Fibroblast of the aortic adventitia (primary cell): ENCODE data around the gene BTBD10. TPM values are rescaled to one million over a fixed set of nuclear protein-coding genes. Genes with fewer than 3 reads are reported as not detected.
"Not testable (repeated sequence)": the region's sequence is repeated elsewhere in the genome, so short reads cannot be mapped to it uniquely, and the experiment has no call there.

ENCODE experiments used
- DNase-seq: peaks from one replicate; pipeline ENCODE4 v3.0.0-alpha.2; 2010; ENCODE audit warnings: low read depth
- H3K4me3 ChIP-seq: 2 replicates; pipeline ENCODE4 v1.5.1; 2011; ENCODE audit warnings: low read depth, mild to moderate bottlenecking, control low read depth, low read length, moderate library complexity
- total RNA-seq: library from RNA; depleted of rRNA; stranded (reverse); fragments of >200 nt; gene quantifications from 2 replicates; pipeline ENCODE4 v1.2.3, GENCODE V29; 2012; ENCODE audit warnings: low replicate concordance
- TF ChIP-seq, protein P1 (sequence below): IDR thresholded peaks from 2 replicates; pipeline ENCODE4 v1.5.1; 2011; ENCODE audit warnings: mild to moderate bottlenecking, low read length, control low read depth, inconsistent platforms; ENCODE audit not compliant: insufficient read depth

The BTBD10 gene
- total RNA-seq, 1 donor, result 56.3 TPM

DNA sequence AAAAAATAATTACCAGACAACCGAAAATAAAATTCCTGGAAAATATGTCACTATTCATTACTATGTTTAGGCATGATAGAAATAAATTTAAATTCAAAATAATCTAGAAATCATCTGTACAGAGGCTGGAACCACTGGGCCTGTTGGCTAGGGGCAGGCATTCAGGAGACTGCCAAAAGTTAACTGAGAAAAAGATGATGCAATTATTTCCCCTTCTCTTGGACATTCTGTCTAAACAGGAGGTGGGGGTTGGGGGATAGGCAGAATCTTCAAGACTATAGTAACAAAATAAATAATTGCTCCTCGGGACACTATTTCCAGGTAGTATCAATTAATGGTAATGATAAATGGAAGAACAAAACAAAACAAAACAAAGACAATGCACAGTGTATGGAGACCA lies 14.1 kb downstream of the BTBD10 start:
- peak; percentile 78 for DNase-seq
- H3K4me3 ChIP-seq, result no peak overlapping the region
- TF ChIP-seq, protein P1, sequence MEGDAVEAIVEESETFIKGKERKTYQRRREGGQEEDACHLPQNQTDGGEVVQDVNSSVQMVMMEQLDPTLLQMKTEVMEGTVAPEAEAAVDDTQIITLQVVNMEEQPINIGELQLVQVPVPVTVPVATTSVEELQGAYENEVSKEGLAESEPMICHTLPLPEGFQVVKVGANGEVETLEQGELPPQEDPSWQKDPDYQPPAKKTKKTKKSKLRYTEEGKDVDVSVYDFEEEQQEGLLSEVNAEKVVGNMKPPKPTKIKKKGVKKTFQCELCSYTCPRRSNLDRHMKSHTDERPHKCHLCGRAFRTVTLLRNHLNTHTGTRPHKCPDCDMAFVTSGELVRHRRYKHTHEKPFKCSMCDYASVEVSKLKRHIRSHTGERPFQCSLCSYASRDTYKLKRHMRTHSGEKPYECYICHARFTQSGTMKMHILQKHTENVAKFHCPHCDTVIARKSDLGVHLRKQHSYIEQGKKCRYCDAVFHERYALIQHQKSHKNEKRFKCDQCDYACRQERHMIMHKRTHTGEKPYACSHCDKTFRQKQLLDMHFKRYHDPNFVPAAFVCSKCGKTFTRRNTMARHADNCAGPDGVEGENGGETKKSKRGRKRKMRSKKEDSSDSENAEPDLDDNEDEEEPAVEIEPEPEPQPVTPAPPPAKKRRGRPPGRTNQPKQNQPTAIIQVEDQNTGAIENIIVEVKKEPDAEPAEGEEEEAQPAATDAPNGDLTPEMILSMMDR, result no peak

DNA sequence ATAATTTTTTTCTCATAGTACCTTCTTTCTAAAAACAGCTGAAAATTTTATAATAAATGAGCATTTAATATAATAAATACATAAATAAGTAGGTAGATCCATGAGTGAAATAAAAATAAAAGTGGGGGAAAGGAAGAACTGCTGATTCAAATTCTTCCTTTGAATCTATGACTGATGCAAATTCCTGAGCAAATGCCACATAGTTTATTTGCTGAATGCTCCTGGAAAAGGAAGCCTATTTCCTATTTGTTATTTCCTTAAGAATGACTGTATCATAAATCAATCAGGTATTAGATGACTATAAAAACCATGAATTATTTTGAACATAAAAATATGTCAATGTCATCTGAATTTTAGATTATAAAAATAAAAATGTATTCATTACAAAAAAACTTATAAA lies 16.6 kb downstream of the BTBD10 start:
- H3K4me3 ChIP-seq, result no peak overlapping the region
- TF ChIP-seq, protein P1, result no peak
- DNase-seq, result peak; percentile 47

DNA sequence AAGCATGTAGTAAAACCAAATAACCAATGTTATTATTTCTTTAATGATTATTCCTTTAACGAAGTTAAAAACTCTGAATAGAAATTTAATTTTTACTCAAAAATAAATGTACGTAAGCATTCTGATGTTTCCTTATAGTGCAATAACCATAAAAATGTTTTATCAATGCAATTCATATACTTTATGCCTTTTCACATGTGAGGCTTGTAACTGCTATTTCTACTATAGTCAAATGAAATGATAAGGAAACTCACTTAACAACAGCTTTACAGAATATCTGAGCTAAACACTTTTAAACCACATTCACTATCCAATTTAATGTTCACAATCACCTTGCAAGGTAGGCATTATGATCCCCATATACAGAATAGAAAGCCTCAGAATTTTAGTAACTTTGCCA lies 17.4 kb downstream of the BTBD10 start:
- DNase-seq, result no peak
- H3K4me3 ChIP-seq, result no peak overlapping the region
- TF ChIP-seq, protein P1, result no peak

DNA sequence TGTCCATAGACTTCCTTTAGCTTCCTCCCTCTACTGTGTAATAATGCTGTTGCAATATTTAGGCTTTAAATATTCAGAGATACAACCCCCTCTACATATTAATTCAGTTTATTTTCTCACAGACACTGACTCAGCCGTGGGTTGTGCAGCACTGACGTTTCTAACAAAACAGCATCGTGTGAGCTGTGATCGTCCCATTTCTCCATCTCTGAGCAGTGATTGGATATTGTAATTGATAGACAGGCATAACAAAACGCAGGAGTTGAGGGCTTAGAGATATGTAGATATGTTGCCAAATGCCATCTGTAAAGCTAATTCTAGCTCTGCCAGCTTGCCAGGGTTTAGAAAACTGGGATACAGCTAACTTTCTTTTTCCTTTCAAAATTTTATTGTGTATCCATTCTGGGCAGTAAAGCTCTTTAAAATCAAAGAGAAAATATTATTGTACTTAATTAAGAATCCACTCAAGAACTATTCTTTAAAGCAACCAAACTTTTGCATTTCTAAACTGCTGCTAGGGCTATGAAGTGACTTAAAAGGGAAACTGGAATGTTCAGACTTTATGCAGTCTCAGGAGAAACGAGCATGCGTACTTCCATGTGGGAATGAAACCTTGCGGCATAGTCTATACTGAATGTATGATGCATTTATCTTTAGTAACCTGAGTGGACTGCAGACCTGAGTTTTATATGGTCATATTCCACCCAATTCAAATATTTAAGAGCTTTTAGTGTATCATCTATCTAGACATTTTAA lies 22.7 kb downstream of the BTBD10 start:
- peak overlapping the region; percentile 51 for H3K4me3 ChIP-seq
- DNase-seq, result peak; percentile 95
- TF ChIP-seq, protein P1, result no peak

DNA sequence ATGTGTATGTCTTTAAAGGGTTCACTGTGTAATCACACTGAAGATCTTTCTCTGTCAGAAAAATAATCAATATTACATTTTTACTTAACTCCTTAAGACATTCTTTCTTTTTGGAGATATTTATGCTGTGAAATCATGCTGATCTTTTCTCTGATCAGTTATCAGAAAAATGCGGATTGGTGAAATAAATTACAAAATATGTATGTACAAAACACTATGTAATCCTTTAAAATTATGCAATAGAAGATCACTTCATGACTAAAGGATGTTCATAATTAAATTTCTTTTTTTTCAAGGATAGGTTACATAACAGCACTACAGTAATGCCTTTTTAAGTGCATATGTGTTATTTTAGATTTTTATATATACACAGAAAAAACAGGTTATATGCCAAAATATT lies 24.7 kb downstream of the BTBD10 start:
- no peak for DNase-seq
- no peak overlapping the region for H3K4me3 ChIP-seq

DNA sequence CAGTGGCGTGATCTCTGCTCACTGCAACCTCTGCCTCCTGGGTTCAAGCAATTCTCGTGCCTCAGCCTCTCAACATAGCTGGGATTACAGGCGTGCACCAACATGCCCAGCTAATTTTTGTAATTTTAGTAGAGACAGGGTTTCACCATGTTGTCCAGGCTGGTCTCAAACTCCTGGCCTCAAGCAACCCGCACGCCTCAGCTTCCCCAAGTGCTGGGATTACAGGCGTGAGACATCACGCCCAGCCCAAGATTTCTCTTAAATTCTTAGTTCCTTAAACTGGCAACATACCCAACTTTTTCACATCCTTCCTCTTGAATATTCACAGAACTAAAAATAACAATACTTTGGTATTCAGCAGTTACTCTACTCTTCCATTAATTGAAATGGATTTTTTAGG lies 26.2 kb downstream of the BTBD10 start:
- DNase-seq, result not testable (repeated sequence)

More for the DNA sequence above, 24.7 kb downstream of the BTBD10 start:
- TF ChIP-seq, protein P1, result no peak

DNA sequence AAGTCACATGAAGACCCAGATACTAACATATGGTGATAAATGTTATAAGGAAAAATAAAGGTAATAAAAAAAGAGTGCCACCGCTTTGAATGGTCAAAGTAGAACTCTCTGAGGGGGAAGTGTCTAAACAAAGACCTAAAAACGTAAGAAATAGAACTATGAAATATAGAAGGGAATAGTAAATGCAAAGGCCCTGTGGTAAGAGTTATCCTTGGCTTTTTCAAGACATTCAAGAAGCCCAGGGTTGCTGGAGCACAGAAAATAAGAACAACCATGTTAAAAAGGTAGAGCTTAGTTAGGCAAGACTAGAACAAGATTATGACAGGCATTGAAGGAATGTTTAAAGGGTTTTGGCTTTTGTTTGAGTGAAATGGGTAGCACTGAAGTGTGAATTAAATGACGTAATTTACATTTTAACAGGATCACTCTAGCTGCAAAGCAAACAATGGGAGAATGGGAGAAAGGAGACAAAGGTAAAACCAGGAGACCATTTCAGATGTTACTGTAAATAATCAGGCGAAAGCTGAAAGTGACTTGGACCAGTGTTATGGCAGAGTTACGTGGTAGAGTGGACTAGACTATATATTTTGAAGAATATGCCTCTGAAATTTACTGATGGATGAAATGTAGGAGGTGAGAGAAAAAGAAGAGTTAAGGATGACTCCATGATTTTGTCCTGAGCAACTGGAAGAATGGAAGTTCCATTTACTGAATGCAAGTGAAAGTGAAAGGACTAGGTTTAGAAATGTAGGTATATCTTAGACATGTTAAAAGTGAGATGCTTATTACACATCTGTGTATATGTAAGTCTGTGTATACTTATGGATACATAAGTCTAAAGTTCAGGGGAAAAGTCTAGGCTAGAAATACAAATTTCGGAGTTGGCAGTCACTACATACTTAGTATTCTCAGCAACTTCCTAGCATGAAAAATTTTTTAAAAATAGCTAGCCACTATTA lies 28.5 kb downstream of the BTBD10 start:
- TF ChIP-seq, protein P1, result no peak
- no peak overlapping the region for H3K4me3 ChIP-seq
- no peak for DNase-seq

More for the DNA sequence above, 26.2 kb downstream of the BTBD10 start:
- not testable (repeated sequence) for H3K4me3 ChIP-seq
